ENCODE data around the gene POGK. TPM values are rescaled to one million over a fixed set of nuclear protein-coding genes. Genes with fewer than 3 reads are reported as not detected.
"Not testable (repeated sequence)": the region's sequence is repeated elsewhere in the genome, so short reads cannot be mapped to it uniquely, and the experiment has no call there.

Gene POGK
- total RNA-seq, 4 donors from 2014 or later, result 36.5 to 51.2 (median 44.8) TPM

GRCh38 chr1:166813508-166814223 lies 25.6 kb upstream of the POGK start:
- Histone ChIP-seq H3K4me3 (no peak overlapping the region), H3K9me3 (no peaks in the 10 kb centered on the region), H3K27ac (no peak overlapping the region), H3K27me3 (peaks cover 14% of the 10 kb centered on the region), H3K36me3 (no peaks in the 10 kb centered on the region), H3K4me1 (no peaks in the 10 kb centered on the region)
- no peak for ATAC-seq
- TF ChIP-seq EP300 (IDR thresholded peaks at IDR 0.05) (no peak), POLR2AphosphoS5 (IDR thresholded peaks at IDR 0.05) (no peak), CTCF (IDR thresholded peaks at IDR 0.05) (no peak), POLR2A (IDR thresholded peaks at IDR 0.05) (no peak)
- WGBS, 2 donors (ENCODE audit: low coverage in 1 of 2), result 13 to 40% methylated on average over 1 of the region's 2 CpGs

- H3K9me3 ChIP-seq, result peaks cover 0 to 2% (median 0%) of the 10 kb centered on the region in 3 donors
- no peak overlapping the region for H3K27ac ChIP-seq
- H3K27me3 ChIP-seq, result peaks cover 10% of the 10 kb centered on the region
- no peaks in the 10 kb centered on the region for H3K4me1 ChIP-seq
- no peak for ATAC-seq
- H3K4me3 ChIP-seq, result no peak overlapping the region
- TF ChIP-seq POLR2A (IDR thresholded peaks at IDR 0.05) (no peak), EP300 (IDR thresholded peaks at IDR 0.05) (no peak), CTCF (IDR thresholded peaks at IDR 0.05) (no peak), POLR2AphosphoS5 (IDR thresholded peaks at IDR 0.05) (no peak)
- 30 to 34% methylated on average over 2 of the region's 2 CpGs for WGBS, 2 donors (ENCODE audit: low coverage in 1 of 2)
- H3K36me3 ChIP-seq, result no peaks in the 10 kb centered on the region
These were observed 24.7 kb upstream of the POGK start for GRCh38 chr1:166814611-166815010.

- Histone ChIP-seq H3K4me1 (no peaks in the 10 kb centered on the region), H3K9me3 (peaks cover 0 to 17% (median 0%) of the 10 kb centered on the region in 3 donors), H3K4me3 (no peak overlapping the region), H3K27me3 (peaks cover 10% of the 10 kb centered on the region), H3K27ac (no peak overlapping the region), H3K36me3 (no peaks in the 10 kb centered on the region)
- TF ChIP-seq POLR2AphosphoS5 (IDR thresholded peaks at IDR 0.05) (no peak), CTCF (IDR thresholded peaks at IDR 0.05) (no peak), POLR2A (IDR thresholded peaks at IDR 0.05) (no peak), EP300 (IDR thresholded peaks at IDR 0.05) (no peak)
- WGBS, 2 donors (ENCODE audit: low coverage in 1 of 2), result 51% methylated on average over 2 of the region's 2 CpGs; no CpG with 5 or more reads in 1 of the 2 donors
- ATAC-seq, result no peak
These were observed 19.3 kb upstream of the POGK start for GRCh38 chr1:166819974-166820373.

- no peaks in the 10 kb centered on the region for H3K36me3 ChIP-seq
- H3K9me3 ChIP-seq, result peaks cover 0 to 17% (median 0%) of the 10 kb centered on the region in 3 donors
- H3K4me3 ChIP-seq, result no peak overlapping the region
- WGBS, 2 donors (ENCODE audit: low coverage in 1 of 2), result 20 to 66% methylated on average over 2 to 6 of the region's 7 CpGs
- H3K27ac ChIP-seq, result no peak overlapping the region
- H3K27me3 ChIP-seq, result no peaks in the 10 kb centered on the region
- TF ChIP-seq CTCF (IDR thresholded peaks at IDR 0.05) (no peak), EP300 (IDR thresholded peaks at IDR 0.05) (no peak), POLR2AphosphoS5 (IDR thresholded peaks at IDR 0.05) (no peak), POLR2A (IDR thresholded peaks at IDR 0.05) (no peak)
- no peaks in the 10 kb centered on the region for H3K4me1 ChIP-seq
- ATAC-seq, result no peak
These were observed 16.9 kb upstream of the POGK start for GRCh38 chr1:166822385-166822784.

- H3K27me3 ChIP-seq, result no peaks in the 10 kb centered on the region
- H3K4me3 ChIP-seq, result no peak overlapping the region
- no peaks in the 10 kb centered on the region for H3K4me1 ChIP-seq
- H3K9me3 ChIP-seq, result peaks cover 0 to 27% (median 0%) of the 10 kb centered on the region in 3 donors
- TF ChIP-seq EP300 (IDR thresholded peaks at IDR 0.05) (no peak), POLR2A (IDR thresholded peaks at IDR 0.05) (no peak), CTCF (IDR thresholded peaks at IDR 0.05) (no peak), POLR2AphosphoS5 (IDR thresholded peaks at IDR 0.05) (no peak)
- H3K27ac ChIP-seq, result no peak overlapping the region
- no peak for ATAC-seq
- no peaks in the 10 kb centered on the region for H3K36me3 ChIP-seq
These were observed 11.8 kb upstream of the POGK start for GRCh38 chr1:166827426-166827825.

- 71% methylated on average over 1 of the region's 1 CpG; no CpG with 5 or more reads in 1 of the 2 donors for WGBS, 2 donors (ENCODE audit: low coverage in 1 of 2)
- not testable (repeated sequence) for H3K4me1 ChIP-seq, H3K27ac ChIP-seq, H3K27me3 ChIP-seq, ATAC-seq, H3K36me3 ChIP-seq, H3K4me3 ChIP-seq
- H3K9me3 ChIP-seq, result peaks cover 0 to 27% (median 0%) of the 10 kb centered on the region in 3 donors
These were observed 9.5 kb upstream of the POGK start for GRCh38 chr1:166829762-166830161.

All from gastroesophageal sphincter (tissue), 4 donors.